ENCODE results near the gene CEP63.

DNA sequence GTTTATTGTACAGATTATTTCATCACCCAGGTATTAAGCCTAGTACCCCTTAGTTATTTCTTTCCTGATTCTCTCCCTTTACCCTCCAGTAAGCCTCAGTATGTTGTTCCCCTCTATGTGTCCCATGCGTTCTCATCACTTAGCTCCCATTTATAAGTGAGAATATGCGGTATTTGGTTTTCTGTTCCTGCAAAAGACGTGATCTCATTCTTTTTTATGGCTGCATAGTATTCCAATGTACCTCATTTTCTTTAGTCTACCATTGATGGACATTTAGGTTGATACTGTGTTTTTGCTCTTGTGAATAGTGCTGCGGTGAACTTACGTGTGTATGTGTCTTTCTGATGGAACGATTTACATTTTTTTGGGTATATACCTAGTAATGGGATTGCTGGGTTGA, 36.7 kb downstream of the CEP63 start:
- TF ChIP-seq, protein P1, sequence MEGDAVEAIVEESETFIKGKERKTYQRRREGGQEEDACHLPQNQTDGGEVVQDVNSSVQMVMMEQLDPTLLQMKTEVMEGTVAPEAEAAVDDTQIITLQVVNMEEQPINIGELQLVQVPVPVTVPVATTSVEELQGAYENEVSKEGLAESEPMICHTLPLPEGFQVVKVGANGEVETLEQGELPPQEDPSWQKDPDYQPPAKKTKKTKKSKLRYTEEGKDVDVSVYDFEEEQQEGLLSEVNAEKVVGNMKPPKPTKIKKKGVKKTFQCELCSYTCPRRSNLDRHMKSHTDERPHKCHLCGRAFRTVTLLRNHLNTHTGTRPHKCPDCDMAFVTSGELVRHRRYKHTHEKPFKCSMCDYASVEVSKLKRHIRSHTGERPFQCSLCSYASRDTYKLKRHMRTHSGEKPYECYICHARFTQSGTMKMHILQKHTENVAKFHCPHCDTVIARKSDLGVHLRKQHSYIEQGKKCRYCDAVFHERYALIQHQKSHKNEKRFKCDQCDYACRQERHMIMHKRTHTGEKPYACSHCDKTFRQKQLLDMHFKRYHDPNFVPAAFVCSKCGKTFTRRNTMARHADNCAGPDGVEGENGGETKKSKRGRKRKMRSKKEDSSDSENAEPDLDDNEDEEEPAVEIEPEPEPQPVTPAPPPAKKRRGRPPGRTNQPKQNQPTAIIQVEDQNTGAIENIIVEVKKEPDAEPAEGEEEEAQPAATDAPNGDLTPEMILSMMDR (IDR thresholded peaks at IDR 0.05; ENCODE audit: poor library complexity) = no peak
- TF ChIP-seq EZH2phosphoT487 (IDR thresholded peaks at IDR 0.05; ENCODE audit: low read depth, severe bottlenecking, unreplicated experiment) (no peak), EZH2 (IDR thresholded peaks at IDR 0.05; ENCODE audit: borderline replicate concordance) (no peak)

Measured in hepatocyte (in vitro differentiated cells).